GM10847 (cell line): ENCODE measurements around the gene CDKAL1.

Experiments used
- POLR2A ChIP-seq: IDR thresholded peaks from 2 replicates; pipeline ENCODE4 v1.6.1; 2011; ENCODE audit not compliant: insufficient read length; ENCODE audit errors: extremely low read depth

Gene CDKAL1

DNA sequence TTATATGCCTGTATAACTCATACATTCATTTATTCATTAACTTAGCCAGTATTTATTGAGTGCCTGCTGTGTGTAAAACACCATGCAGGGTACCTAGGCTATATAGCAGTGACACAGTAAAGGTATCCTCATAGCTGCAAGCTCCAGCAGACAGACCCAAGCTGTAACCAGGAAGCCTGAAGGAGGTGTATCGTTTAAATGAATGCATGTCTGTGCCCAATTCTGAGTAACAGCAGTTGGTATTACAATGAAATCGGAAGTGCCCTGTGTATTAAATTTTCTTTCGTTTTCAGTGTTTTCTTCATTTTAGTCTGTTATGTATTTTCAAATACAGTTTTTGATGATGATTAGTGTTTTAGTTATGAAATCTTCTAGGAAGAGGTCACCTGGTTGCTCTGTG is 573.5 kb downstream of the CDKAL1 start:
- TF ChIP-seq POLR2A, result no peak

DNA sequence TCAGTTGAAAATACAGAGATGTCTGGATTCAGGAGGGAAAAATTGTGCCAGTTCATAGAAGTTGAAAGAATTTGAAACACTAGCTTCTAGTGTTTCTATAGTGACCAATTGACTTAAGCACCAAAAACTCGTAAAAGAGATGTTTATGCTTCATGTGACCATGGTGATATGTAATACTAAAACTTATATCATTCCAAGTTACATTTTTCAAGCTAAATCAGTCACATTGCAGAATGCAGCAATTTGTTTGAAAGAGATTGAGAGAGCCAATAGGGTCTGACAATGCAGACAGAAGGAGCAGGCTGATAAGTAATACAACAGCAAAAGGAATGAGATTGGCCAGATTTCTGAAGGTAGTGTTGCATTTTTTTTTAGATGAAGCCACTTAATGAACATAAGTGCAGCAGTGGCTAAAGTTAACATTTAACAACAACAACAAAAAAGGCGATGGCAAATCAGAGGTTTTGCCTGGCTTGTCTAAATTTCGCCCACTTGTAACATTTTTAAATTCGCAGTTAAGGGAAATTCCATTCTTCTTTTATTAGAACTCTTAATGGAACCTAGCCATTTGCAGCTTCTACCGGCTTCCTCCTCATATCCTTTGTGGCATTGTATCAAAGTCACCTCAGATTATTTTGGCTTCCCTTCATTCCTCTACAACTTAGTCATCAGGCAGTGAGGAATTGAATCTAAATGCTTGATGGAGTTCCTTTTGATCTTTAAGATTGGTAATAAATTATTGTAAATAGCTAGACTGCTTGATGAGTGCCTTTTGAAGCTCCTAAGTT is 575.3 kb downstream of the CDKAL1 start:
- no peak for TF ChIP-seq POLR2A

GRCh38 chr6:21110684-21111083 is 576.4 kb downstream of the CDKAL1 start:
- no peak for TF ChIP-seq POLR2A

GRCh38 chr6:21111093-21111725 is 577.0 kb downstream of the CDKAL1 start:
- TF ChIP-seq POLR2A, result no peak

- TF ChIP-seq POLR2A, result no peak
Measured at GRCh38 chr6:21115111-21115510, 580.9 kb downstream of the CDKAL1 start.

DNA sequence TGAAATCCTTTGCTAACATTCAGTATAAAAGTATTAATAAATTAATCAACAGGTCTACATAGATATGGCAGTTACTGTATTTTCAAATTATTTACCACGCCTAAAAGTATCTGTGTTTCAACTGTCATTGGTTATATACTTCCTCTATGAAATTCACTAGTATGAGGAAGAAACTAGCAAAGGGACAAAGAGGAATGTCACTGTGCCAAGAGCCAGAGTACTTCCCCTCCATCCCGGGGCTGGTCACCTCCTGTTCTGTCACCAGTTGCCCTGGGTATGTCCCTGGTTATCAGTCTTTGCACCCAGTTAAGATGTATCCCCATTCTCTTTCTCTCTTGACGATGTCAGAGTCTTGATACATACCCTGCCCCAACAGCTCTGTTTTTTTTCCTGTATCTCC is 582.5 kb downstream of the CDKAL1 start:
- TF ChIP-seq POLR2A, result no peak

GRCh38 chr6:21118216-21118780 is 584.0 kb downstream of the CDKAL1 start:
- no peak for TF ChIP-seq POLR2A

- TF ChIP-seq POLR2A, result no peak
Measured at GRCh38 chr6:21121636-21122136, 587.4 kb downstream of the CDKAL1 start.

DNA sequence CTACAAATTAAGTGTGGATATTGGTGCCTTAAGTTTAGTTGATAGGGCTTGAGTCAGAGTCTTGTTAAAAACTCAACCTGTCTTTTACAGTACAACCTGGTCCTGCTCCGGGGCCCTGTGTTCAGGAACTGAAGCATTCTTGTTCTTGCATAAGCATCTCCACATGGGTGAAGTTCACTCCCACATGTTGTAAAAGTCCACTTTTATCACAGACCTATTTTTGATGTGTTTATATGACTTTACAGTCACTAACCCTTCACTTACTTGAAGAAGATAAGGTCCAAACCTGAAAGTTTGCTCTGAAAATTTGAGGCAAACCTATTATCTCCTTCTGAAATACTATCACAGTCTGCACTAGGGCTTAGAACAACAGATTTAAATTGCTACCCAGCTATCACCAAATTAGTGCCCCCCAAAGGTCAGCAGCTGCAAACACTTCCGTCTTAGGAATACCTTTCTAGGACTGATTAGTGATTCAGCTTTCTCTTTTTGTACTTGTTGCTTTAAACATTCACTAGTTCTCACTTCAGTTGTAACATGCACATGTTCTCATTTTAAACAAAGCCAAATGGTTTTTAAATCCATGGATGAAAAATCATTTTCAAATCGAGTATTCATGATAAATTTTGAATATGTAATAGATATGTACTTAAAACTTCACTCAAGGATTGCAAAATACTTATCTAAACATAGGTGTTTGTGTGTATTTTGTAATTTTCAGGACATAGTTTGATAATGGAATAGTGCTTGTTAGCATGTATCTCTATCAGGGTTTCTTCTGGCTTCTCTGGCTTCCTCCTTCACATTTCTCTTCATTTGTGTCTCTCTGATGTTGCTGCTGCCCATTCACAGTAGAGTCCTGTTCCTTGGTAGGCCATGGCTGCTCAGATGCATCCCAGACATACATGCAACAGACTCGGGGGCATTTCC is 589.5 kb downstream of the CDKAL1 start:
- TF ChIP-seq POLR2A, result no peak

GRCh38 chr6:21128601-21129000 is 594.3 kb downstream of the CDKAL1 start:
- no peak for TF ChIP-seq POLR2A

- no peak for TF ChIP-seq POLR2A
Measured at GRCh38 chr6:21131406-21131805, 597.1 kb downstream of the CDKAL1 start.

- no peak for TF ChIP-seq POLR2A
Measured at GRCh38 chr6:21132446-21132845, 598.2 kb downstream of the CDKAL1 start.

- TF ChIP-seq POLR2A, result no peak
Measured at GRCh38 chr6:21132856-21133838, 598.9 kb downstream of the CDKAL1 start.

DNA sequence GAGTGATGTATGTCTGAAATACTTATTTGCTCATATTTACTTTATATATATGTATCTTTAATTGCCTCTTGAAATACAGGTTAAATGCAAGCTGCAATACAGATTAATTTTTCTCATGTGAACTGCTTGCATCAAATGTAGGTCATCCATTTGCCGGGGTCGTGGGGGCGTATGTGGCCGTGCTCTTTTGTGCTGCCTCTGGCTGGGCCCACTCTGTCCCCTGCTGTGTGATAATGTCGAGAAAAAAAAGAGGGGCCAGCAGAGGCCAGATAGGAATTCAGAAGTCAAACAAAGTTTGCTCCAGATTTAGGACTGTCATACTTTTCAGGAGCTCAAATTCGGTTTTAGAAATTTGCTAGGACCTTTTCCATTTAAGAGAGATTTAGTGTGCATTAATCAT is 599.6 kb downstream of the CDKAL1 start:
- TF ChIP-seq POLR2A, result no peak
